PC-9 (cell line): ENCODE results near the gene LUZP2. TPM values are rescaled to one million over a fixed set of nuclear protein-coding genes. Genes with fewer than 3 reads are reported as not detected.

ENCODE experiments used
- BruUV-seq: library from RNA; stranded (reverse); fragments of 400-500 nt; replicated peaks from 2 replicates; lab custom pipeline; 2021; lab: Mats Ljungman, UMichigan
- CTCF ChIA-PET: fragments of 300-600 bp; sonication (Branson Sonifier 250); formaldehyde crosslinking; loops from one replicate; lab custom pipeline; 2022; ENCODE audit warnings: antibody characterized with exemption; lab: Charles Lee
- POLR2A ChIA-PET: fragments of 300-600 bp; sonication (Branson Sonifier 250); formaldehyde crosslinking; loops from one replicate; lab custom pipeline; 2022; ENCODE audit warnings: antibody characterized with exemption; ENCODE audit not compliant: unreplicated experiment; lab: Charles Lee
- DNase-seq, 2 experiments: peaks; one replicate each; pipeline versions ENCODE4 v3.0.0 to v3.0.0-alpha.2; 2015 to 2022; ENCODE audit warnings: mixed read lengths in 1 of 2
- H2AFZ ChIP-seq: fragments of 200-600 bp; sonication (generic); 2 replicates; pipeline ENCODE4 v1.8.1; 2017; ENCODE audit warnings: antibody characterized with exemption
- H3F3A ChIP-seq: fragments of 200-600 bp; sonication (generic); 2 replicates; pipeline ENCODE4 v1.8.1; 2017; ENCODE audit warnings: antibody characterized with exemption, mild to moderate bottlenecking, low read depth; ENCODE audit not compliant: insufficient read depth
- H3K27ac ChIP-seq: fragments of 200-600 bp; sonication (generic); 2 replicates; pipeline ENCODE4 v1.6.1; 2016; ENCODE audit warnings: mixed run types
- H3K27me3 ChIP-seq: fragments of 200-600 bp; sonication (generic); 2 replicates; pipeline ENCODE4 v1.6.1; 2016; ENCODE audit warnings: low read depth, mixed run types; ENCODE audit not compliant: insufficient read depth
- H3K36me3 ChIP-seq: fragments of 200-600 bp; sonication (generic); 2 replicates; pipeline ENCODE4 v1.6.1; 2016; ENCODE audit warnings: low read depth, mixed run types
- H3K4me1 ChIP-seq: fragments of 200-600 bp; sonication (generic); replicated peaks from 2 replicates; pipeline ENCODE4 v1.6.1; 2016; ENCODE audit warnings: mixed run types; ENCODE audit not compliant: insufficient read depth
- H3K4me2 ChIP-seq: fragments of 200-600 bp; sonication (generic); 2 replicates; pipeline ENCODE4 v1.6.1; 2017; ENCODE audit warnings: mixed run types
- H3K4me3 ChIP-seq: fragments of 200-600 bp; sonication (generic); 2 replicates; pipeline ENCODE4 v1.6.1; 2016; ENCODE audit warnings: mixed run types
- H3K79me2 ChIP-seq: fragments of 200-600 bp; sonication (generic); 2 replicates; pipeline ENCODE4 v1.6.1; 2017; ENCODE audit warnings: low read depth, mixed run types
- H3K9me2 ChIP-seq: fragments of 200-600 bp; sonication (generic); 2 replicates; pipeline ENCODE4 v1.8.1; 2017; ENCODE audit warnings: mild to moderate bottlenecking; ENCODE audit not compliant: insufficient read depth
- H3K9me3 ChIP-seq: fragments of 200-600 bp; sonication (generic); 2 replicates; pipeline ENCODE4 v1.8.1; 2016; ENCODE audit warnings: low read depth; ENCODE audit not compliant: insufficient read depth
- H4K20me1 ChIP-seq: fragments of 200-600 bp; sonication (generic); 2 replicates; pipeline ENCODE4 v1.8.1; 2017; ENCODE audit not compliant: insufficient read depth
- CTCF ChIP-seq: fragments of 200-600 bp; sonication (generic); conservative IDR thresholded peaks from 2 replicates; pipeline ENCODE4 v1.6.1; 2017; ENCODE audit warnings: mixed run types, antibody characterized with exemption, mild to moderate bottlenecking, moderate library complexity
- EZH2 ChIP-seq: fragments of 200-600 bp; sonication (generic); IDR thresholded peaks from 2 replicates; pipeline ENCODE4 v1.8.0; 2017; ENCODE audit warnings: antibody characterized with exemption, low read depth
- intact Hi-C: fragments of 100-400 bp; cut with micrococcal nuclease; formaldehyde crosslinking; loops from one replicate; pipeline ENCODE4 v1.10.0; 2022; ENCODE audit not compliant: unreplicated experiment
- total RNA-seq: library from RNA; stranded (reverse); gene quantifications from 2 replicates; pipeline ENCODE4 v1.2.3, GENCODE V29; 2021

LUZP2 gene
- total RNA-seq, 1 experiment from 2014 or later, result 0.15 TPM

DNA sequence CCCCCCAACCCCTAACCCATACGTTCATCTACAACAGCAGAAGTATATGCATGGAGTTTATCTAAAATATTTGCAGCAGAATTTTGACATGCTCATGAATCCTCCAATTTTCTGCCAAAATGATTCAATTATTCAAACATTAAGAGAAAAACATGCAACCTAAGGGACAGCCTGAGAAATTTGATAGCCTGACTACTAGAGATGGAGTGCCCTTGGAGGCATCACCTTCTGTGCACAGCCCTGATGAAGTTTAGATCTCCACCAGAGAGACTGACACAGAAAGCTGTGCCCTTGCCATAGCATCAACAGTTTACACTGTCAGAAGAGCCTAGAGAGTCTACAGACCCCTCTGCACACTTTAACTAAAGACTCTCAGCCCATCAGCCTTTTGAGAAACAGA lies 217.7 kb downstream of the LUZP2 start:
- Histone ChIP-seq H3K27me3 (no peaks in the 10 kb centered on the region), H3K4me2 (no peak overlapping the region), H3K9me2 (no peaks in the 10 kb centered on the region), H3F3A (no peaks in the 10 kb centered on the region), H3K4me1 (no peaks in the 10 kb centered on the region), H3K27ac (no peak overlapping the region), H3K9me3 (no peaks in the 10 kb centered on the region), H3K36me3 (no peaks in the 10 kb centered on the region), H2AFZ (no peak overlapping the region), H4K20me1 (no peaks in the 10 kb centered on the region), H3K79me2 (no peaks in the 10 kb centered on the region), H3K4me3 (no peak overlapping the region)
- no peak for DNase-seq
- ChIA-PET POLR2A (no interaction called here), CTCF (no interaction called here)
- no TSS peak for BruUV-seq
- TF ChIP-seq EZH2, result no peak
- TF ChIP-seq CTCF, result no peak
- intact Hi-C loops, result no loop called here

- DNase-seq, result no peak
- intact Hi-C loops, result no loop called here
- Histone ChIP-seq H2AFZ (no peak overlapping the region), H3K4me3 (no peak overlapping the region), H3K9me2 (no peaks in the 10 kb centered on the region), H3K27ac (no peak overlapping the region), H3K4me1 (no peaks in the 10 kb centered on the region), H3K4me2 (no peak overlapping the region), H3K79me2 (no peaks in the 10 kb centered on the region), H3F3A (no peaks in the 10 kb centered on the region), H3K9me3 (no peaks in the 10 kb centered on the region), H4K20me1 (no peaks in the 10 kb centered on the region), H3K36me3 (no peaks in the 10 kb centered on the region), H3K27me3 (no peaks in the 10 kb centered on the region)
- ChIA-PET CTCF (no interaction called here), POLR2A (no interaction called here)
- no TSS peak for BruUV-seq
- no peak for TF ChIP-seq EZH2
- no peak for TF ChIP-seq CTCF
Observed at GRCh38 chr11:24716403-24716802, 219.6 kb downstream of the LUZP2 start.

GRCh38 chr11:24723231-24723630 lies 226.4 kb downstream of the LUZP2 start:
- H3K79me2 ChIP-seq, result no peaks in the 10 kb centered on the region
- H3K9me2 ChIP-seq, result no peaks in the 10 kb centered on the region
- DNase-seq, result no peak
- CTCF ChIA-PET, result no interaction called here
- no TSS peak for BruUV-seq
- H2AFZ ChIP-seq, result no peak overlapping the region
- H3F3A ChIP-seq, result no peaks in the 10 kb centered on the region
- H3K27me3 ChIP-seq, result no peaks in the 10 kb centered on the region
- H4K20me1 ChIP-seq, result no peaks in the 10 kb centered on the region
- H3K27ac ChIP-seq, result no peak overlapping the region
- TF ChIP-seq CTCF (no peak), EZH2 (no peak)
- no peak overlapping the region for H3K4me2 ChIP-seq
- POLR2A ChIA-PET, result no interaction called here
- H3K9me3 ChIP-seq, result no peaks in the 10 kb centered on the region
- intact Hi-C loops, result no loop called here
- no peaks in the 10 kb centered on the region for H3K4me1 ChIP-seq
- H3K36me3 ChIP-seq, result no peaks in the 10 kb centered on the region
- H3K4me3 ChIP-seq, result no peak overlapping the region
